Sigmoid colon (tissue), 7 donors: Measurements from ENCODE around the gene AGAP4. TPM values are rescaled to one million over a fixed set of nuclear protein-coding genes. Genes with fewer than 3 reads are reported as not detected.
"Not testable (repeated sequence)": the region's sequence is repeated elsewhere in the genome, so short reads cannot be mapped to it uniquely, and the experiment has no call there.

Source experiments
- DNase-seq: peaks from one replicate; pipeline ENCODE4 v3.0.0-alpha.2; 2019
- H3K27ac ChIP-seq, 4 donors: fragments of 200-600 bp; sonication (generic); one replicate each; pipeline ENCODE4 v1.5.1; 2016 to 2019; ENCODE audit warnings: mild to moderate bottlenecking in 1 of 4
- H3K27me3 ChIP-seq, 3 donors: fragments of 200-600 bp; sonication (generic); one replicate each; pipeline ENCODE4 v1.5.1; 2019; ENCODE audit warnings: mild to moderate bottlenecking in 1 of 3
- H3K36me3 ChIP-seq, 4 donors: fragments of 200-600 bp; sonication (generic); one replicate each; pipeline ENCODE4 v1.5.1; 2016 to 2019
- H3K4me1 ChIP-seq, 4 donors: fragments of 200-600 bp; sonication (generic); one replicate each; pipeline ENCODE4 v1.5.1; 2017 to 2019
- H3K4me3 ChIP-seq, 4 donors: fragments of 200-600 bp; sonication (generic); one replicate each; pipeline ENCODE4 v1.5.1; 2017 to 2019; ENCODE audit warnings: mild to moderate bottlenecking in 2 of 4, moderate library complexity in 1 of 4
- H3K9me3 ChIP-seq, 4 donors: fragments of 200-600 bp in 3 of 4; sonication (generic) in 3 of 4; one replicate each; pipeline versions ENCODE4 v1.5.1 to v1.6.1; 2013 to 2019
- CTCF ChIP-seq, 4 experiments: fragments of 450-650 bp in 3 of 4; fragments of 200-600 bp in 1 of 4; IDR thresholded peaks; one replicate each; pipeline ENCODE4 v1.5.1; 2016 to 2019; ENCODE audit warnings: antibody characterized with exemption in 4 of 4, mild to moderate bottlenecking in 3 of 4, moderate library complexity in 2 of 4
- EP300 ChIP-seq, 4 donors: sonication (generic); formaldehyde crosslinking; IDR thresholded peaks; one replicate each; pipeline ENCODE4 v1.6.1; 2017; ENCODE audit warnings: antibody characterized with exemption in 4 of 4
- POLR2A ChIP-seq, 2 donors: fragments of 450-650 bp; IDR thresholded peaks; one replicate each; pipeline ENCODE4 v1.6.1; 2016; ENCODE audit warnings: antibody characterized with exemption in 2 of 2, mild to moderate bottlenecking in 2 of 2, moderate library complexity in 2 of 2
- POLR2AphosphoS5 ChIP-seq, 4 donors: sonication (generic); formaldehyde crosslinking; IDR thresholded peaks; one replicate each; pipeline ENCODE4 v1.6.1; 2017; ENCODE audit warnings: antibody characterized with exemption in 4 of 4
- WGBS, 2 donors: extraction: QIAGEN DNeasy Blood & Tissue Kit; methylation state at CpG; one replicate each; pipeline ENCODE4 v1.1.7; 2013; 5-methylcytosine and 5-hydroxymethylcytosine counted together
- intact Hi-C: fragments of 100-400 bp; cut with DNase I; formaldehyde crosslinking; loops from one replicate; pipeline ENCODE4 v1.15.1; 2023
- polyA plus RNA-seq, 3 donors: library from polyadenylated mRNA; stranded (reverse); fragments of 200-250 nt; gene quantifications; one replicate each; pipeline ENCODE4 v1.2.3, GENCODE V29; 2013
- total RNA-seq, 4 donors: library from RNA; depleted of rRNA; stranded (reverse); fragments of >200 nt; gene quantifications; one replicate each; pipeline ENCODE4 v1.1.0, GENCODE V29; 2016
- donor health status: healthy with polysubstance abuse.
- donor health status: Bipolar disorder and iron deficiency.
- donor health status: healthy.

Gene AGAP4
- total and polyA plus RNA-seq, 7 donors, result 2.5 to 15.6 (median 13.5) TPM

- TF ChIP-seq EP300 (IDR thresholded peaks at IDR 0.05), result no peak
- TF ChIP-seq CTCF (IDR thresholded peaks at IDR 0.05), result no peak
- TF ChIP-seq POLR2AphosphoS5 (IDR thresholded peaks at IDR 0.05), result no peak
- TF ChIP-seq POLR2A (IDR thresholded peaks at IDR 0.05), result no peak
- Histone ChIP-seq H3K27ac (no peak overlapping the region), H3K36me3 (no peaks in the 10 kb centered on the region), H3K4me1 (no peaks in the 10 kb centered on the region), H3K4me3 (no peak overlapping the region), H3K9me3 (no peaks in the 10 kb centered on the region), H3K27me3 (no peaks in the 10 kb centered on the region)
- 91% methylated on average over 4 of the region's 4 CpGs for WGBS, 2 donors
- intact Hi-C loops, result no loop called here
- DNase-seq, result no peak
Measured at GRCh38 chr10:45809837-45810236, 37.5 kb downstream of the AGAP4 start.

GRCh38 chr10:45804996-45805395, 42.3 kb downstream of the AGAP4 start:
- DNase-seq, H3K36me3 ChIP-seq, H3K9me3 ChIP-seq, H3K27me3 ChIP-seq, H3K4me1 ChIP-seq, H3K27ac ChIP-seq, intact Hi-C loops, H3K4me3 ChIP-seq: not testable (repeated sequence)
- WGBS, 2 donors, result 57 to 83% methylated on average over 2 of the region's 2 CpGs

- 68 to 69% methylated on average over 13 of the region's 13 CpGs for WGBS, 2 donors
- DNase-seq, H3K27ac ChIP-seq, H3K27me3 ChIP-seq, H3K4me3 ChIP-seq, H3K36me3 ChIP-seq, H3K9me3 ChIP-seq, H3K4me1 ChIP-seq, intact Hi-C loops: not testable (repeated sequence)
Measured at GRCh38 chr10:45803060-45804010, 44.0 kb downstream of the AGAP4 start.

GRCh38 chr10:45794761-45795160, 52.5 kb downstream of the AGAP4 start:
- H3K4me1 ChIP-seq, intact Hi-C loops, H3K27me3 ChIP-seq, H3K9me3 ChIP-seq, H3K4me3 ChIP-seq, DNase-seq, H3K27ac ChIP-seq: not testable (repeated sequence)
- 67 to 88% methylated on average over 2 of the region's 2 CpGs for WGBS, 2 donors
- H3K36me3 ChIP-seq, result peaks cover 0 to 24% (median 1%) of the 10 kb centered on the region in 4 donors

- WGBS, 2 donors, result 84 to 90% methylated on average over 5 to 6 of the region's 6 CpGs
- H3K27me3 ChIP-seq, intact Hi-C loops, H3K4me3 ChIP-seq, DNase-seq, H3K9me3 ChIP-seq, H3K4me1 ChIP-seq, H3K27ac ChIP-seq: not testable (repeated sequence)
- H3K36me3 ChIP-seq, result peaks cover 0 to 49% (median 4%) of the 10 kb centered on the region in 4 donors
Measured at GRCh38 chr10:45790694-45791426, 56.4 kb downstream of the AGAP4 start.

- WGBS, 2 donors, result 98% methylated on average over 8 of the region's 8 CpGs
- H3K4me1 ChIP-seq, H3K9me3 ChIP-seq, H3K27ac ChIP-seq, DNase-seq, H3K4me3 ChIP-seq, intact Hi-C loops, H3K27me3 ChIP-seq: not testable (repeated sequence)
- H3K36me3 ChIP-seq, result peaks cover 0 to 56% (median 4%) of the 10 kb centered on the region in 4 donors
Measured at GRCh38 chr10:45789991-45790390, 57.3 kb downstream of the AGAP4 start.

- H3K27ac ChIP-seq, H3K27me3 ChIP-seq, H3K4me3 ChIP-seq, H3K9me3 ChIP-seq, intact Hi-C loops, H3K4me1 ChIP-seq, DNase-seq: not testable (repeated sequence)
- H3K36me3 ChIP-seq, result peaks cover 0 to 52% (median 2%) of the 10 kb centered on the region in 4 donors
- 55 to 79% methylated on average over 2 of the region's 5 CpGs for WGBS, 2 donors
Measured at GRCh38 chr10:45787212-45787741, 60.0 kb downstream of the AGAP4 start.

- H3K27ac ChIP-seq, H3K27me3 ChIP-seq, H3K4me1 ChIP-seq, intact Hi-C loops, H3K9me3 ChIP-seq, DNase-seq, H3K4me3 ChIP-seq: not testable (repeated sequence)
- H3K36me3 ChIP-seq, result peaks cover 0 to 43% (median 2%) of the 10 kb centered on the region in 4 donors
- WGBS, 2 donors, result 76 to 95% methylated on average over 1 of the region's 1 CpG
Measured at GRCh38 chr10:45786217-45786616, 61.1 kb downstream of the AGAP4 start.
